ENCODE measurements around the gene VSIG10L2.
A peak's percentile ranks its signal among the peaks of the same experiment; 100 is the strongest.
"Not testable (repeated sequence)": the region's sequence is repeated elsewhere in the genome, so short reads cannot be mapped to it uniquely, and the experiment has no call there.

Gene VSIG10L2

DNA sequence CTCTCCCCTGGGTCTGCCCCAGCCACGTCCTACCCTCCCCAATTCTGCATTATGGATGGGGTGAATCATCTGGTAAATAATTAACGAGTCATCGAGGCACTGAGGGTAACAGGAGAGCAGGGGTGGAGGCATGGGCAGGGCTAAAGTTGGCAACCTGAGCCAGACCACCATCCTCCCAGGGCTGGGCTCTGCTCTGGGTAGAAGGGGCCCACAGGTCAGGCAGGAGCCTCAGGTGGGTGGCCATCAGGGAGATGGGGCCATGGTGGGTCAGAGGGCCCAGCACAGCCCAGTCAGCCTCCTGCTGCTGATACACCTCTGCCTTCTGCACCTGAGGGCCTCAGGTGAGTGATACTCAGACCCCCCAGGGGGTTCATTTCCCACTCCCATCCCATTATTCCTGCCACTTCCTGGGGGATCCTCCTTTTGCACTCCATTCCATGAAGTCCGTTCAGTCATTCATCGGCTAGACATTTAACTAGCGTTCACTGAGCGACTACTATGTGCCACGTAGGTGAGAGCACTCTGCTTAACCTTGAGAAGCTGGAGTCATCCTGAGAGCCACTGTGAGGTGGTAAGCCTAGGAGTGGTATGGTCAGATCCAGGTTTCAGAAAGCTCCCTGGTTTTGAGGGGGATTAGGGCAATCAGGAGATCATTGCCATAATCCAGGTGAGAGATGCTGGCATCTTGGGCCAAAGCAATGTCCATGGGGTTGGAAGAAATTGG is at the start of gene VSIG10L2:
TSS of gene VSIG10L2 (plus strand) at position 248 of the 724 bp plus-strand sequence. CDS start at position 260, 12 bp downstream.
- Mint-ChIP-seq H3K27ac (no peak within 1 kb of the TSS), H3K9me3 (no peaks in the 10 kb centered on the region), H3K4me1 (peaks cover 8% of the 10 kb centered on the region), H3K4me3 (no peak within 1 kb of the TSS), H3K36me3 (no peaks in the 10 kb centered on the region), H3K27me3 (no peaks in the 10 kb centered on the region)

DNA sequence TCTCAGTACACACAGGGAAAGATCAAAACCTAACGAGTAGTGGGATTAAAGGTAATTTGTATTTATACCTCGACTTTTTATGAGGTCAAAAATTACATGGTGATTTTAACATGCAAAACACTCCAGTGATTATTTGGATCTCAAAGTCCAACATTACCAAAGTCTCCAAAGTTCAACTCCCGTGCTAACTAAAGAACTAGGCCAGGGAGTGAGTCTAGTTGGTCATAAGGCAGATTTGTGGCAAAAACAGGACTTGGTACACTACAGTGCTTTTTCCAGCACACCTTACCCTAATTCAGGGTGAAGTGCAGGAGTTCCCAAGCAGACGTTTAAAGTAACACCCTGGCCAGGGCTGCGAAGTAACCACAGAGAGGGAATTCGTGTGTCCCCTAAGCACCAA is 44.0 kb upstream of the VSIG10L2 start:
- peak overlapping the region; percentile 96 for H3K4me3 Mint-ChIP-seq
- peaks cover 16% of the 10 kb centered on the region for H3K27me3 Mint-ChIP-seq
- H3K9me3 Mint-ChIP-seq, result no peaks in the 10 kb centered on the region
- peak overlapping the region; percentile 55 for H3K27ac Mint-ChIP-seq
- peaks cover 51% of the 10 kb centered on the region for H3K4me1 Mint-ChIP-seq
- H3K36me3 Mint-ChIP-seq, result peaks cover 9% of the 10 kb centered on the region

DNA sequence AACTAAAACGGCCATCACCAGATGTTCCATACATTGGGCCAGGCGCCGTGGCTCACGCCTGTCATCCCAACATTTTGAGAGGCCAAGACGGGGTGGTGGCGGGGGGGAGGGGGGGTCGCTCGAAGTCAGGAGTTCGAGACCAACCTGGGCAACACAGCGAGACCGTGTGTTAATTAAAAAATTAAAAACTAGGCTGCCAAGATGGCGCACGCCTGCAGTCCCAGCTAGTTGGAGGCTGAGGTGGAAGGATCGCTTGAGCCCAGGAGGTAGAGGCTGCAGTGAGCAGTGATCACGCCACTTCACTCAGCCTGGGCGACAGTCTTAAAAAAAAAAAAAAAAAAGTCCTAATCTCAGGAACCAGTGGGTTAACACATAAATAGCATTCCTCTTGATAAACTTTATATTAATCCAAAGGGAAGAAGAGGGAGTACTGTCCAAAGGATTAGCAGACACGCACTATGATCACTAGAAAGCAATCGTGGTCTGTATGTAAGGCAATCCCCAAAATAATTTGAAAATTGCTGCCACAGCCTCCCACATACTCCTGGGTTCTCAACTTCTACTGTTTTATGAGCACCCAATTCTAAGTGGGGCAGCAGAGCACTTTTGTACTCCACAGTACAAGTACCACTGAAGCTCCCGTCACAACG is 43.4 kb upstream of the VSIG10L2 start:
- Mint-ChIP-seq H3K27me3 (peaks cover 17% of the 10 kb centered on the region), H3K9me3 (no peaks in the 10 kb centered on the region), H3K27ac (peak overlapping the region; percentile 96), H3K36me3 (peaks cover 9% of the 10 kb centered on the region), H3K4me1 (peaks cover 47% of the 10 kb centered on the region), H3K4me3 (peak overlapping the region; percentile 96)

DNA sequence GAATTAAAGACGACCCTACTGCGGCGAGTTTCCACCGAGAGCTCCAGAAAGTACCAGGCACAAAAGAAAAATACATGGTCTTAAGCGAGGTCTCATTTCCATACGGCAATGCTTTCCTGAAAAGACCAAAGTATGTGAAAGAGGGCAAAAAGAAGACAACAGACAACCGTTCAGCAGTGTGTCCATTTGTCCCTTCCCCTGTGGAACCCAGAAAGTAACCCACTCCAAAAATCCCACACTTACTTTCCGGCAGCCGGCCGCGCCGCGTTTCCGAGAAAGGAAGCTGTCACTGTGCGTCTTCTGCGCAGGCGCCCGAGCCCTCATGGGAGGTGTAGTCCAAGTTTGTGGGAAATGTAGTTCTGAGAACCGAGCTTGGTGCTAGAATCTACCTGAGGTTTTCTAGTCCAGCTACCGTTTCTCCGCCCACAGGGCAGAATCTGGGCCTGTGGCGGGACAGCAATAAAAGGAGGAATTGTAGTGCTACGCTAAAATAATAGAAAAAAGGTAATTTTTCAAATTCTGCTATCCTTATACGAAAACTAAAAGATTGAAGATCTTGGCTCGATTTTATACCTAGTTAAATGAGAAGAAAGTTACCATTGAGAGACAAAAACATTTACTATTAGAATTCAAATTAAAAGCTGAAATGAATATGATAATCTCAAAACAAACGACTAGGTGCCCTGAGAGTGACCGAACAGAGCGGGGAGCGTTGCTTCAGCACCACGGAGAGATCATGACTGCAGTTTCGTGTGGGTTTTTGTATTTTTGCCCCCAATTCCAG is 42.7 kb upstream of the VSIG10L2 start, which contains the start of gene PUS3:
TSS of gene PUS3 (minus strand) at position 280 of the 784 bp plus-strand sequence. CDS start 6,922 bp downstream, outside the sequence.
- peaks cover 40% of the 10 kb centered on the region for H3K4me1 Mint-ChIP-seq

DNA sequence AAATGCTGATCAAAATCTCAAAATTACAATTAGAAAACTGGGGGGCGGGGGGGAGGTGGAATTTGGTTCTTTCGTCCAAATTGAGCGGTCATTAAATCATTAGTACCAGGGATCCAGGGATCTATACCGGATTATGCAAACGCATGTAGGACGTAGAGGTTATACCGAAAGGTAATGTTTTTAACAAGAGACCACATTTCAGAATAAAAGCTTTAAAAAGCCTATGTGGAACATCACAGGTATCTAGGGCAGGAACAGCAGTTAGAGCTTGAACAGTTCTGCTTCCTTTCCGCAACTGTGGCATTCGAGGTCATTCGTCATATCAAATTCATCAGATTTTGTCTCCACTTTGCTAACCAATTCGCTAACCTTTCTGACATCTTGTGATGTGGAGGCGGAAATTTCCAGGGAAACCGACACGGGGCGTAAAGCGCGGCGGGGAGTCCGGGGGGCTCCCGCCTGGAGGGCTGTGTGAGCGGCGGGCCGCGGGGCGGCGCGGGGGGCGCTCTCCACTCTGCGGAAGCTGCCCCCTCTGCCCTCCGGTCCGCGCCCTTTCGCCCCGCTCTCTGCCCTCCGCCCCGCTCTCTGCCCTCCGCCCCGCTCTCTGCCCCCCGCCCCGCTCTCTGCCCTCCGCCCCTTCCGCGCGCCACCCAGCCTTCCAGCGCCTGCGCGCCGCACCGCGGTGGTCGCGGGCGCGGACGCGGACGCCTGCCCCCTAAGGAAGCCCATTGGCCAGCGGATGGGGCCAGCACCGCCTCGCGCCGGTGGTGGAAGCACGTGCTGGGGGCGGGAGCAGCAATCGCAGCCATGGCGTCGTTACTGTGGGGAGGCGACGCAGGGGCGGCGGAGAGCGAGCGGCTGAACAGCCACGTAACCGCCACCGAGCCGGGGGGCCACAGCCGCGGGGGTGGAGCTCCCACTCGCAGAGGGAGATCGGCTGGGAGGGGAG is 41.9 kb upstream of the VSIG10L2 start, which contains the start of gene DDX25:
TSS of gene DDX25 (plus strand) at position 798 of the 949 bp plus-strand sequence. CDS start at position 808, 10 bp downstream.
- Mint-ChIP-seq H3K27me3 (peaks cover 21% of the 10 kb centered on the region), H3K27ac (peak within 1 kb of the TSS; percentile 96), H3K9me3 (no peaks in the 10 kb centered on the region), H3K36me3 (peaks cover 9% of the 10 kb centered on the region), H3K4me3 (peak within 1 kb of the TSS; percentile 96), H3K4me1 (peaks cover 37% of the 10 kb centered on the region)

More for the DNA sequence above, 42.7 kb upstream of the VSIG10L2 start, which contains the start of gene PUS3:
- H3K9me3 Mint-ChIP-seq, result no peaks in the 10 kb centered on the region
- peaks cover 9% of the 10 kb centered on the region for H3K36me3 Mint-ChIP-seq
- H3K4me3 Mint-ChIP-seq, result peak within 1 kb of the TSS; percentile 96
- peaks cover 20% of the 10 kb centered on the region for H3K27me3 Mint-ChIP-seq
- H3K27ac Mint-ChIP-seq, result peak within 1 kb of the TSS; percentile 96

DNA sequence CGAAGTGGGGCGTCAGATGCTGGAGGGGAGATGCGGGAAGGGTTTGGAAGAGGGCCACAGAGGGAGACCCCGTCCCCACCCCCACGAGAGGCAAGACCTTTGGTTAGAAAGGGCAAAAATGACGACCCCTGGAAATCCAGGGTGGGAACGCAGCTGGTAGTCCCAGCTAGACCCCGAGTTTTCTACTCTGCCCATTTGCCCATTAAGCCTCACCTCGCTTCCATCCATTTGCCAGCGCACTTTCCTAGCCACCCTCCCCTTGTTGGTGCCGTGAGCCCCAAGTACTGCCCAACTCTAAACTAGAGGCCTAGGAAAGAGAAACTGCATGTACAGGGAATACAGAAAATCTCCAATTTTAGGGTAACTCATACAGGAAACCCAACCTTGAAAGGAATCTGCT is 41.2 kb upstream of the VSIG10L2 start:
- H3K9me3 Mint-ChIP-seq, result no peaks in the 10 kb centered on the region
- H3K27ac Mint-ChIP-seq, result no peak overlapping the region
- peak overlapping the region; percentile 84 for H3K4me3 Mint-ChIP-seq
- H3K27me3 Mint-ChIP-seq, result peaks cover 24% of the 10 kb centered on the region
- H3K36me3 Mint-ChIP-seq, result peaks cover 5% of the 10 kb centered on the region
- H3K4me1 Mint-ChIP-seq, result peaks cover 34% of the 10 kb centered on the region

DNA sequence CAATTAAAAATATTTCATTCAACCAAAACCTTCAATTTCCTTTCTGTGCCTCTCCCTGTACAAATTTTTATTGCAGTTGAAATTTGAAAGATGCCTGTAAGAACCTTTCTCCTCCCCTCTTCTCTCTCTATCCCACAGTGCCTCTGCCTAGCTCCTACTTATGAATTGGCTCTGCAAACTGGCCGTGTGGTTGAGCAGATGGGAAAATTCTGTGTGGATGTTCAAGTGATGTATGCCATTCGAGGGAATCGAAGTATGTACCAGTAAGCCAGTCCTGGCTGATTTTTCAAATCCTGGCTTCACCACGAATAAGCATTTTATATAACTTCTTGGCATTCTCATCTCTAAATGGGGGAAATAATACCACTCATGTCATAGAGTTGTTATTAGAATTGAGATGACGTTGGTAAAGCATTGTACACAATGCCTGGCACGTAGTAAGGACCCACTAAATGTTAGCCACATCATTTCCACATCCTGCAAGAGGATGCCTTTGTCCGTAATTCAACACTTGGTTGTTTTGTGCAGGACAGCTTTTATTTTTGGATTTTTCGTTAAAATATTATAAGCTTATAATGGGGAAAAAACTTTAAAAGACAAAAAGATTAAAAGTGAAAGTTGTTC is 35.5 kb upstream of the VSIG10L2 start:
- peaks cover 28% of the 10 kb centered on the region for H3K27me3 Mint-ChIP-seq
- no peaks in the 10 kb centered on the region for H3K9me3 Mint-ChIP-seq
- H3K4me1 Mint-ChIP-seq, result no peaks in the 10 kb centered on the region
- no peak overlapping the region for H3K4me3 Mint-ChIP-seq
- H3K36me3 Mint-ChIP-seq, result no peaks in the 10 kb centered on the region
- H3K27ac Mint-ChIP-seq, result no peak overlapping the region

DNA sequence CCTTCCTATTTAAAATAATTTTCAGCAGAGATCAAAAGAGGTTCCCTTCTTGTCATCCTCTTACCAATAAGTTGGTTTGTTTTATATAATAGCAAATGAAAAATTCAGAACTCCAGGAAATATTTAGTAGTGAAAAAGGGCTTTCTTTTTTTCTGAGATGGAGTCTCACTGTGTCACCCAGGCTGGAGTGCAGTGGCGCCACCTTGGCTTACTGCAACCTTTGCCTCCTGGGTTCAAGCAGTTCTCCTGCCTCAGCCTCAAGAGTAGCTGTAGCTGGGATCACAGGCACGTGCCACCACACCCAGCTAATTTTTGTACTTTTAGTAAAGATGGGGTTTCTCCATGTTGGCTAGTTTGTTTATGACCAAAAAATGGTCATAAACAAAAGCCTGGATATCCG is 31.2 kb upstream of the VSIG10L2 start:
- H3K4me3 Mint-ChIP-seq, H3K9me3 Mint-ChIP-seq, H3K27ac Mint-ChIP-seq, H3K36me3 Mint-ChIP-seq, H3K4me1 Mint-ChIP-seq: not testable (repeated sequence)
- peaks cover 19% of the 10 kb centered on the region for H3K27me3 Mint-ChIP-seq

DNA sequence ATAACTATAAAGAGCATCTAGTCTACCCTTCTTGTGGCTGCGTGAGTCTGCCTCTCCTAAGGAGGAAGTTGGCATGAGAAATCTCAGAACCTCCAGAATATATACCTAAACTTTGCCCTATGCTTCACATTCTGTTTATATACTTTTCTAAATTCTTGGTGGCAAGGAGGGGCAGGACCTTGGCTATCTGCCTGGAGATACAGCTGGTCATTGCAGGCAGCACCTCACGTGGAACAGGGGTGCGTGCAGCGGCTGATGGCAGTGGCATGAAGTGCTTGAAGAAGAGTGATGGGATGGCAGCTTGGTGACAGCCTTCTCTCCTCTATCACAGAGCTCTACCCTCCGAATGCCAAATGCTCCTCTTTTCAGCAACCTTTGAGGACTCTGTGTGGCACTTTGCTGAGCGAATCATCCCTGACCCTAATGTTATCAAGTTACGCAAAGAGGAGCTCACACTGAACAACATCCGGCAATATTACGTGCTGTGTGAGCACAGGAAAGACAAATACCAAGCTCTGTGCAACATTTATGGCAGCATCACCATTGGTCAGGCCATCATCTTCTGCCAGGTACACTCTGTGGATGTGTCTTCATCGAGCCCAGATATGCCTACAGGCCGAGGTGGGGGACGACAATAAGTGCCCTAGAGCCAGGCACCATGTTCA is 29.0 kb upstream of the VSIG10L2 start:
- H3K36me3 Mint-ChIP-seq, result no peaks in the 10 kb centered on the region
- no peaks in the 10 kb centered on the region for H3K4me1 Mint-ChIP-seq
- H3K9me3 Mint-ChIP-seq, result no peaks in the 10 kb centered on the region
- H3K4me3 Mint-ChIP-seq, result no peak overlapping the region
- peaks cover 11% of the 10 kb centered on the region for H3K27me3 Mint-ChIP-seq
- no peak overlapping the region for H3K27ac Mint-ChIP-seq

DNA sequence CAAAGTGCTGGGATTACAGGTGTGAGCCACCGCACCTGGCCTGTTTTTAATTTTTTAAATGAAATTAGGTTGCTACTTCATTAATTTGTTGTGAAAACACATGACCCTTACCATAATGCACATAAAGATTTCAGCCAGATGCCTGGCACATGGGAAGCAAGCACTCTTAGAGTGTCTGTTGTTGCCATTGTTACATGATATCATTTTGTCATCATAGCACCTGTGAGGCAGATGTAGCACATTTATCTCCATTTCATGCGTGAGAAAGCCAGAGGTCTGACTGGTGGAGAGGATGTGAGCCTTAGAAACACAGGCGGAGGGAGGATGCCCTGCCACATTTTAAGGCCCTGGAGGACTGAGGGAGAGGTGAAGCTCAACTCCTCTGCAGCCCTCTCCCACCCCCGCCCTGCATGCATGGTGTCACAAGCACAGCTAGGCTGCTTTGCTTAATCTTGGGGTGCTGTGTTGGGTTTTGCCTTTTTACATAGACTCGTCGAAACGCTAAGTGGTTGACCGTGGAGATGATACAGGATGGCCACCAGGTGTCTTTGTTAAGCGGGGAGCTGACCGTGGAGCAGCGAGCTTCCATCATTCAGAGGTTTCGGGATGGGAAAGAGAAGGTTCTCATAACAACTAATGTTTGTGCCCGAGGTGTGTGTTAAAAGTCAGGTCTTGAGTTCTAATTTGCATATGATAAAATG is 27.6 kb upstream of the VSIG10L2 start:
- Mint-ChIP-seq H3K27me3 (peaks cover 4% of the 10 kb centered on the region), H3K4me3 (no peak overlapping the region), H3K27ac (no peak overlapping the region), H3K9me3 (no peaks in the 10 kb centered on the region), H3K36me3 (no peaks in the 10 kb centered on the region), H3K4me1 (no peaks in the 10 kb centered on the region)

DNA sequence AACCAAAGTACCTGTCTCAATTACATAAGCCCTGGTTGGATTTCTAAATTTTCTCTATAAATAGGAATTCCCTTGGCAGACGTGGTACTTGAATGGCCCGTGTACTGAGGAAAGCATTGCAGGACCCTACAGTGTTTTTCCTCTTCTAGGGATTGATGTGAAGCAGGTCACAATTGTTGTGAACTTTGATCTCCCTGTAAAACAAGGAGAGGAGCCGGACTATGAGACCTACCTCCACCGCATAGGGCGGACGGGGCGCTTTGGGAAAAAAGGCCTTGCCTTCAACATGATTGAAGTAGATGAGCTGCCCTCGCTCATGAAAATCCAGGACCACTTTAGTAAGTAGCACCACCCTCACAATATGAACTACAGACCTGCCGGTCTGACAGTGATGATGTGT is 24.8 kb upstream of the VSIG10L2 start:
- Mint-ChIP-seq H3K4me3 (no peak overlapping the region), H3K36me3 (no peaks in the 10 kb centered on the region), H3K4me1 (no peaks in the 10 kb centered on the region), H3K9me3 (no peaks in the 10 kb centered on the region), H3K27ac (no peak overlapping the region), H3K27me3 (peaks cover 4% of the 10 kb centered on the region)

DNA sequence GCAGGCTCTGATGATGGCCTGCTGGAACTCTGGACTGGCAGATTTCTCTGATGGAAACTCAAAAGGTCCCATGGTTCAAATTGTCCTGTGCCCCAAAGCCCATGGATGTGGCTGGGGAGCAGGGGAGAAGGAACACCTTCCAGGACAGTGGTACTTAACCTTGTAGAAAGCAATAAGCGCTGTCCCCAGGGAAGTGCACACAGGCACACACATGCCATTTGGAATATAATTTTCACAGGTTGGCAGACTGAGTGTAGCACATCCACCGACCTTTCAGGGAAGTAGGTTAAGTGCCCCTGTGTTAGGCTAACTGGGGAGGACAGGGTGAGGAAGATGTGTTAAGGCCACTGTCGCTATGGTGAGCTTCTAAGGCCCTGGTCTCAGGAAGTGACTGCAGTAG is 23.7 kb upstream of the VSIG10L2 start:
- H3K27ac Mint-ChIP-seq, result no peak overlapping the region
- no peaks in the 10 kb centered on the region for H3K4me1 Mint-ChIP-seq
- H3K4me3 Mint-ChIP-seq, result no peak overlapping the region
- H3K27me3 Mint-ChIP-seq, result peaks cover 7% of the 10 kb centered on the region
- no peaks in the 10 kb centered on the region for H3K36me3 Mint-ChIP-seq
- H3K9me3 Mint-ChIP-seq, result no peaks in the 10 kb centered on the region

DNA sequence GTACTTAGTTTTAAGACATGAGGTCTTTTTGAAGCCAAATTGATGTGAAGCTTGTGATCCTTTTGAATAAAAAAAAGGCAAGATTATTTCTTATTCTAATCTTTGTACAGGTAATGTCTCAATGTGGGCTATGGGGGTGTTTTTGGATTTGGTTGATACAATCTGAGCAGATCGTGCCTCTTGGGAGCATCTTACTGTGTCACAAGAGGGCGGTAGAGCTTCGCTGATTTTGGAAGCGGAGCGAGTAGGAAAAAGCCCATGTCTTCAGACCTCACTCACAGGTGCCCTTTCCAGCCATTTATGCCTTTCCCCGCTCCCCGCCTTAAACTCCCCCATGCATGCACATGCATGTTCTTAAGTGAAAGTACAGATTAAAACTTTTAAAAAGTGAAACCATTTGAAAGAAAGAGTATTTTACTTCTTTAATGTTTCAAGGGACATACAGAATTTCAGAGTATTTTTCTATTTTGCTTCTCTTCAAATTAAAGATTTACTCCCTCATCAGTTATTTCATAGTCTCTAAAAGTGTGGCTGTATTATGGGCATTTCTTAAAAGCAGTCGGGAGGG is 22.7 kb upstream of the VSIG10L2 start:
- Mint-ChIP-seq H3K9me3 (no peaks in the 10 kb centered on the region), H3K27ac (no peak overlapping the region), H3K36me3 (no peaks in the 10 kb centered on the region), H3K27me3 (peaks cover 7% of the 10 kb centered on the region), H3K4me1 (no peaks in the 10 kb centered on the region), H3K4me3 (no peak overlapping the region)
